HG02840 (cell line): ENCODE results near the gene TRIM71.
"Not testable (repeated sequence)": the region's sequence is repeated elsewhere in the genome, so short reads cannot be mapped to it uniquely, and the experiment has no call there.

Source experiments
- ATAC-seq: cut with Tn5 transposase; IDR thresholded peaks from one replicate; pipeline ENCODE4 v1.9.1; 2021; ENCODE audit warnings: mild to moderate bottlenecking, moderate library complexity, moderate number of reproducible peaks; ENCODE audit not compliant: unreplicated experiment, low FRiP score

The TRIM71 gene

DNA sequence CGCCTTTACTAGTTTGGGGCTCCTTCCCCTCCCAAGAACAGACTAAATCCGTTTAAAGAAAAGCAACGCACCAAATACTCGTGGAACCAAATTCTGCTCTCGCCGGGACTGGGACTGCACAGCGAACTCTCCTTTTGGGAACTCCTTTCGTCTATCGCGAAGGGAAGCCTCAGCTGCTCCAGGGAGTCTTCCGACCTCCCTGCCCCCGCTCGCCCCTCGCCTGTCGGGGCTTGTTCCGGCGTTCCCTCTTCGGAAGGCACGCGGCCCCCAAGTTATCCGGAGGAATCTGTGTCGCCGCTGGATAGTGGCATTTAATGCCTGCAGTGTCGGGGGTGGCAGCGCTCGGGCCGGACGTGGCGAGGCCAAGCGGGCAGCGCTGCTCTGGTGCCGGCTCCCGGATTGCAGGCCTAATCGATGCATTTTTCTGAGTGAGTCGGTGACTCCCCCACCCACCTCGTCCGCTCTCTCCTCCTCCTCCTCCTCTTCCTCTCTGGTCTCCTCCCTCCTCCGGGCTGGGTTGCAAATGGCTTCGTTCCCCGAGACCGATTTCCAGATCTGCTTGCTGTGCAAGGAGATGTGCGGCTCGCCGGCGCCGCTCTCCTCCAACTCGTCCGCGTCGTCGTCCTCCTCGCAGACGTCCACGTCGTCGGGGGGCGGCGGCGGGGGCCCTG lies at the start of gene TRIM71:
Gene TRIM71 (plus strand): TSS at position 440 of the 671 bp plus-strand sequence. CDS start 84 bp downstream, at position 524.
- no peak for ATAC-seq

GRCh38 chr3:32778389-32778788 lies 39.4 kb upstream of the TRIM71 start:
- ATAC-seq, result no peak

- no peak for ATAC-seq
Measured at GRCh38 chr3:32780071-32780734, 37.6 kb upstream of the TRIM71 start.

GRCh38 chr3:32780735-32781210 lies 37.0 kb upstream of the TRIM71 start:
- ATAC-seq, result peak; percentile 33

DNA sequence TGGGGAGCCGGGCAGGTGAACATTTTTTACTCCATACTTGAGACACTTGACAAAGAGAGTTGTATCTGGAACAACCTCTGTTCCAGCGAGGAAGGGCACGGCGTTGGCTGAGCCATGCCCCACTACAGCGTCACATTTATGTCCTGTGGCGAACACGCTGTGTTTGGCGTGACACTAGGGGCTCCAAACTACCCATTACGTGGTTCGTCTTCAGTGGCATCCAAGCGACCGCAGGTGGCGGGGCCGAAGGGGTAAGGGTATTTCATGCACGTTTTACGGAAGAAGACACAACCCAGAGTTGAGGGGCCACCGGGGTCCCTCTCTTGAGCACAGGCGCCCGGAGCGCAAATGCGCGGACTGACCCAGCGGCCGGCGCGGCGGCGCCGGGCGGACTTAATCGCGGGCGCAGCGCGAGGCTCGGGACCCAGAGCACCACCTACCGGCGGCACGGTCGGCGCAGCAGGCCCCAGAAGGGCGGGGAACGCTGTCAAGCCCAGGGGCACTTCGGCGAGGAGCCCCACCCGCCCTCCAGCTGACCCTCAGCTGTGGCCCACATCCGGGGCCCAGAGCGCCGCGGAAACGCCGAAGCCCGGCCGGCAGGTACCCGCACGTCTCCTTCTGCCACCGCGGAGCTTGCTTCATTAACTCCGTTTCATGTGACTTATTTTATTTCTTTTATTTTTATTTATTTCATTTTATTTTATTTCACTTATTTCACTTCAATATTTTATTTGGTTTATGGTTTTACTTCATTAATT lies 36.4 kb upstream of the TRIM71 start:
- ATAC-seq, result peak; percentile 91

- ATAC-seq, result not testable (repeated sequence)
Measured at GRCh38 chr3:32781969-32782270, 35.9 kb upstream of the TRIM71 start.

- no peak for ATAC-seq
Measured at GRCh38 chr3:32782407-32782806, 35.4 kb upstream of the TRIM71 start.

DNA sequence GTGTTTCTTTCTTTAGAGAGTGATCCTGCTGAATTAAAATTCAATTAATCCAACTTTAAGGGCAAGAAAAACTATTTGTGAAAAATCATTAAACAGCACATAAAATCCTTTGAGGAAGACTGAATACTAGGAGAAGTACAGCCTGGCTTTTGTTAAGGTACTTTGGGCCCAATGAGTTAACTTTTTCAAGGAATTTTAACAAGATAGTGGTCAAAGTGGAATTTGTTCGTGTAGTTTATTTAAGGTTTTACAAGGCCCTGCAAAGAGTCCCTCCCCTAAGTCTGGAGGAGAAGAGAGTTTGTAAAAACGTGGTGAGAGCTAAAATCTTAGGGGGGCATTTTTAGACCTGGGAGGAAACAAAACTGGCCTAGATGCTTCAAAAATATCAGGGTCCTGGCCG lies 26.0 kb upstream of the TRIM71 start:
- no peak for ATAC-seq

- ATAC-seq, result no peak
Measured at GRCh38 chr3:32794487-32795308, 23.1 kb upstream of the TRIM71 start.

DNA sequence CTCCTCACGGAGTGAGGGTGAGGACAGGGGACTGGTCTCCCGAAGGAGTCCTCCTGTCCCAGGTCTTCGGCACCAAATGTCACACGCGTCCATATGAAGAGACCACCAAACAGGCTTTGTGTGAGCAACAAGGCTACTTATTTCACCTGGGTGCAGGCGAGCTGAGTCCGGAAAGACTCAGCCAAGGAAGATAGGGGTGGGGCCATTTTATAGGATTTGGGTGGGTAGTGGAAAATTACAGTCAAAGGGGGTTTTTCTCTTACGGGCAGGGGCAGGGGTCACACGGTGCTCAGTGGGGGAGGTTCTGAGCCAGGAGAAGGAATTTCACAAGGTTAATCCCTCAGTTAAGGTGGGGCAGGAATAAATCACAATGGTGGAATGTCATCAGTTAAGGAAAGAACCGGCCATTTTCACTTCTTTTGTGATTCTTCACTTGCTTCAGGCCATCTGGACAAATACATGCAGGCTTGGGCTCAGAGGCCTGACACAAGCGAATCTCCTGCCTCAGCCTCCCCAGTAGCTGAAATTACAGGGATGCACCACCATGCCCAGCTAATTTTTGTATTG lies 21.3 kb upstream of the TRIM71 start:
- ATAC-seq, result not testable (repeated sequence)

DNA sequence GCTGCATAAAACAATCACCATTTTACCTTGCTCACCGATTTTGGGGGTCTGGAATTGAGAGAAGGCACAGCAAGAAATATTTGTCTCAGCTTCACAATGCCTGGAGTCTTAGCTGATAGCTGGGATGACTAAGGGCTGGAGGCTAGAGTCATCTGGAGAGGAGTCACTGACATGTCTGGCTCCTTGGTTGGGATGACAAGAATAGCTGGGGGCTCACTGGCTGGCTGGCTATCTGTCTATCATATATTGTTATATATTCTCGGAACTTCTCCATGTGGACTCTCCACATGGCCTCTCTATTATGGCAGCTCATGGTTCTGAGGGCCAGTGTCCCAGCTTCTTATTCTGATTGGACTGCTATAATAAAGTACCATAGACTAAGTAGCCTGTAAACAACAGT lies 20.0 kb upstream of the TRIM71 start:
- no peak for ATAC-seq

DNA sequence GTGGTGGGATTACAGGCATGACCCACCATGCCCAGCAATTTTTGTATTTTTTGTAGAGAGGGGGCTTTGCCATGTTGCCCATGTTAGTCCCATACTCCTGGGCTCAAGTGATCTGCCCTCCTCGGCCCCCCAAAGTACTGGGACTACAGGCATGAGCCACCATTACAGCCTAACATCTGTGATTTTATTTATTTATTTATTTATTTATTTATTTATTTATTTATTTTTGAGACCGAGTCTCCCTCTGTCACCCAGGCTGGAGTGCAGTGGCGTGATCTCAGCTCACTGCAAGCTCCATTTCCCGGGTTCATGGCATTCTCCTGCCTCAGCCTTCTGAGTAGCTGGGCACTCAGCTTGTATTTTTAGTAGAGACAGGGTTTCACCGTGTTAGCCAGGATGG lies 16.4 kb upstream of the TRIM71 start:
- ATAC-seq, result not testable (repeated sequence)

- ATAC-seq, result no peak
Measured at GRCh38 chr3:32813180-32813579, 4.6 kb upstream of the TRIM71 start.

DNA sequence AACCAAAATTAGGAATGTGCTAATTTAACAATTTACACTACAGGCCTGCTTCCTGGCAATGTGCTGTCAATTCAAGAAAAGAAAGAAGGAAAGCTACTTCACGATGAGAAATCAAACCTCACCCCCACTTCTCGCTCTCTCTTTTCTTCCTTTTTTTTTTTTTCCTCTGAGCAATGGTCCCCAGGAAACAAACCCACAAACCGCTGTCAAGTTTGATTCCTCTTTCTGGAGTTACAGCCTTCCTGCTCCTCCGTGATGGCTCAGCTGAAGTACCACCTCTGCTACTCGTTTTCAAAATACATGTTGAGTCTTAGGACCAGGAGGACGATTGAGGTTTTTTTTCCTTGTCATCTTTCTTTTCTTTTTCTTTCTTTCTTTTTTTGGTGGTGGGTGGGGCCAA lies 3.4 kb upstream of the TRIM71 start:
- no peak for ATAC-seq

DNA sequence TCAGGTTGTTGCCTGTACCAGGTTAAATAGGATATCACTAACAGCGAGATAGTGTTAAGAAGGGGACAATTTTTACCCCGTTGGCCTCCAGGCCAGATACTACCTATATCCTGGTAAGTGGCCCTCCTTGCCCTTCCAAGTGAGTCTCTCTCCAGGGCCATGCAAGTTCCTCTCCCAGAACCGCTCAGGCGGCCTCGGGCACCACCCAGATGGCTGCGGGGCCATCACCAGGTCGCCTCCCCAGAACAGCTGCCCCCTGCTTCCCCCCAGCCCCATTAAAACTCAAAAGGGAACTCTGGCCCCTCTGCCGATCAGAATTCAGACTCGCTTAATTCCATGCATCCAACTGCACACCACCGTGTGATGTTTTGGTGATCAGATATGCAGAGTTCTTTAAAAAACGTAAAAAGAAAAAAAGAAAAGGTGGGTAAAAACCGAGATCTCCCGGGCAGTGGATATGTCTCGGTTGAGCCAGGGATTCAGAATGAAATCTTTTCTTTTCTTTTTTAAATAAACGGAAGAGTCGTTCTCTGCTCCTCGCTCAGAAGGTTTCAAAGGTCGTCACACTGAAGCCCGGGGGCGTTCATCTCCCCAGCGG lies 1.9 kb upstream of the TRIM71 start:
- no peak for ATAC-seq

GRCh38 chr3:32816439-32817256 lies 1.1 kb upstream of the TRIM71 start:
- ATAC-seq, result no peak

DNA sequence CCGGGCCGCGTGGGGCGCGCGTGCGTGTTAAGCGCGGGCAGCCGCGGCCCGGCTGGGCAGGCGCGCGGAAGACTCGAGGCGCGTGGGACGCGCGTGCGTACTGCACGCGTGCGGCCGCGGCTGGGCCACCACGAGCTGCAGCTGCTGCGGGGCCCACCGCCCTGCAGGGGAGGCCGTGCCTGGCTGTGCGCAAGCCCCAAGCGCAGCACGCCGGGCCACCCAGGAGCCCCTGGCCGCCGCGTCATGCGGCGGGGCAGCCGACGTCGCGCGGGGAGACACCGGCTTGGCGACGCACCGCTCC lies 590 bp upstream of the TRIM71 start:
- ATAC-seq, result no peak

- no peak for ATAC-seq
Measured at GRCh38 chr3:32818229-32818969, 602 bp downstream of the TRIM71 start.
